GM21381 (cell line): ENCODE measurements around the gene KIF21A.
"Not testable (repeated sequence)": the region's sequence is repeated elsewhere in the genome, so short reads cannot be mapped to it uniquely, and the experiment has no call there.

Experiments
- ATAC-seq: cut with Tn5 transposase; IDR thresholded peaks from one replicate; pipeline ENCODE4 v1.9.1; 2021; ENCODE audit warnings: mild to moderate bottlenecking, moderate library complexity; ENCODE audit not compliant: unreplicated experiment

KIF21A gene

GRCh38 chr12:39351153-39351552 is 91.8 kb downstream of the KIF21A start:
- no peak for ATAC-seq

DNA sequence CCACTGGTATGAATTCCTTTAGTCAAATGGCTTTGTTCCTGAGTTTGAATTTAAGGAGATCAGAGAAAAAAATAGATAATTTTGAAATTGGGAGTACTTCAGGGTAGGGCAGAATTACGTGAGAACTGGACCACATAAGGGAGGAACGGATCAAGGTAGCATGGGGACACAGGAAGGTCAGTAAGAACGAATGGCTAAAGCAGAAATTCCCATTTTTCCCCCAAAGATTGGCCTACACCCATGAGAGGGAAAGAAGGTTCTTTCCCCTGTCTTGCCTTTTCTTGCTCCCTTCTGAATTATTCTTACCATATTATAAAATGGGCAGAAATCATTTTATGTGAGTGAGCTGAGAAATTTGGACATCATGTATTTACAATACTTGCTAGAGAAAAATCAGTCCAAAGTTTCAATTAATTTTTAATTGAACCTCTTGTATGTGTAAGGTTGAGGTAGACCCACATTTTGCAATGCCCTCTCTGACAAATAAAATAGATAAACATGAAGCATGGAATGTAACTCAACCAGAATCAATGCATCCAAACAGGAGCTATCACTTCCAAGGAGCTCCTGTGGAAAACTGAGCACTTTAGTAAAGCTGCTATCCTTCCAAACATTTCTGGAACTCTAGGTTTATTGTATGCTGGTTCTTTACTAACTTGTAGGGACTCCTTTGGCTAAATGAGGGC is 93.8 kb downstream of the KIF21A start:
- no peak for ATAC-seq

DNA sequence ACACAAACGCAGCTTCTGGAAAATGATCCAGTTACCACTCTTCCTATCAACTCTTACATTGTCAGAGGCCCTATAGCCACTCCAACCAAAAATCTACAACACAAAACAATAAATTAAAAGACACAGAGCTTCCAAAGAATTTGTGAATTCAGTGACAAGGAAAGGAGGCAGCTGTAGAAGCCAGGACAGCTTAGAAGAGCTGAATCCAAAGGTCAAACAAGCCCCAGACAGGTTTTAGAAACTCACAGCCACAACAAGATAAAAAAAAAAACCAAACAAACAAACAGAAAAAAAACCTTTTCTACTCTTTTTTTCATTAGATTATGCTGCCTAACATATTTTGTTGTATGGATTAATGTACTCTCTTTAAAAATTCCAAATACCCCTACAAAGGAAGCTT is 94.4 kb downstream of the KIF21A start:
- ATAC-seq, result no peak

GRCh38 chr12:39344926-39345325 is 98.0 kb downstream of the KIF21A start:
- no peak for ATAC-seq

GRCh38 chr12:39343665-39344064 is 99.3 kb downstream of the KIF21A start:
- ATAC-seq, result no peak

- ATAC-seq, result no peak
Measured at GRCh38 chr12:39341761-39342160, 101.2 kb downstream of the KIF21A start.

DNA sequence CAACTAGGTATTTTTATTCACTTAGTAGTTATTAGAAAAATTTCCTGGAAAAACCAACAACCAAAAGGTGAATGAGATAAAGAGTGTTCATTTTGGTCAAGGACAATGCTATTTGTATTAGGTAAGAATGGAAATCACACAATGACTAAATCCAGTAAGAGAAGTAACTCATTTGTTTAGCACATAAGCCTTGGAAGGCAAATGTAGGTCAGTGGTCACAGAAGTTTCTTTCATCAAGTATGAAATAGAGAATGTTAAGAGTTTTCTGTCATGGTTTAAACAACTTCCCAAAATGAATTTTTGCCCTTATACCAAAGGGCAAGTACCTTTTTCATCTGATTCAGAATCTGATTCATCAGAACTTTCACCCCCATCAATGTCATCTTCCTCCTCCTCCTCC is 101.7 kb downstream of the KIF21A start:
- ATAC-seq, result no peak

- no peak for ATAC-seq
Measured at GRCh38 chr12:39332661-39333175, 110.2 kb downstream of the KIF21A start.

DNA sequence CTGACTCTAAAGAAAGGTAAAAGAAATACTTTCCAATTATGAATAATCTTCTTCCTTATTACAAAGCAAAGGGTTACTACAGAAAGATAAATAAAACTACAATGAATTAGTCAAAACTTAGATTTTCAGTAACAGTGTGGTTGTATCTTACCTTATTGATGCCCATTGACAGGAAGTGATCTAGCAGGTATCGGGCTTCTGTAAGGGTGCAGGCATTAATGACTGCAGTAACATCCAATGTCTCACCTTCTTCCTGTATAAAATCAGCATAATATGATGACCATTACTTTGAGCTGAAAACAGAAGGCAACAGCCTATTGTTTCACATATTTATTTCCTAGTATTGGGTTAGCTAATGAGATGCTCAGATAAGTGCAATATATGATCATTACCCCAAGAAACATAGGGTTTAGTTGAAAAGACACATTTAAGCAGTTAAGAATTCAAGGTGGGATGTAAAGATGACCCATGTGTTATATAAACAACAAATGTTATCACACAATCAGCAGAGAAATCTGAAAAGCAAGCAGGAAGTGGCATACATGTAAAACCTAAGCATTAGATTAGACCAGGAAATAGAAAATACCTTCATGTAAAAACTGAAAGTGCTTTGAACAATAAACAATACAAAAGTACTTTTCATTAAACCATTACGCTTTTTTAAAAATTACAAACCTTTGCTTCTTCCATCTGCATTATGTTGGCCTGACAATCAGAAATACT is 111.2 kb downstream of the KIF21A start:
- ATAC-seq, result no peak

DNA sequence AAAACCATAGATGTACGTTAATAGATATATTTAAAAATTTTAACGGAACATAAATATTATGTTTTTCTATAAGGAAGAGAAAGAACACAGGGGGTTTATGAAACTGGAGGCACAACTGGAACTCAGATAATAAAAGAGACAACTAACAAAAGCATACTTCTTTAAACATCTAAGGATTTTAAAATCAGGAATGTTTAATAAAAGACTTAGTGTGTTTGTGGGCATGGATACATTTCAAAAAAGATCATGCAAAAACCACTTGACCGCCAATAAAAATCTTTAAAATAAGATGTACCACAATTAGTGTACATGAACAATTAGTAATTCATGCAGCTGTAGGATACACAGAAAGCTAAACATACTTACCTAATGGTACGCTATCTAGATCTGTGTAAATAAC is 113.0 kb downstream of the KIF21A start:
- no peak for ATAC-seq

DNA sequence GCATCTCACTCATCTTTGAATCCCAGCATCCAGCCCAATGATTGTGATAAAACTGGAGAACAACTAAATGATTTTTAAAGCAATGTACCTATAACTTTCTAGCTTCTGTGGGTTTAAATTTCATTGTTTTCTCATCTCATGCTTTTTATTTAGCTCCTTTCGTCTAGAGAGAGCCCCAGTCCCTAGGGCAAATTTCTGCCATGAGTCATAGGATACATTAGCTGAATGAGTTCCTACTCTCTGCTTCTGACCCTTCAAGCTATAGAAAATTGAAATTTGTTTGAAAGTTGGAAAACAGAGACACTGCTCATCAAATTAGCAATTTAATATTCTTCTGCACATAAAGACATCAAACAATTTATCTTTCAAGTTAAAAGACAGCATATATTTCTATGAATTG is 113.9 kb downstream of the KIF21A start:
- no peak for ATAC-seq

DNA sequence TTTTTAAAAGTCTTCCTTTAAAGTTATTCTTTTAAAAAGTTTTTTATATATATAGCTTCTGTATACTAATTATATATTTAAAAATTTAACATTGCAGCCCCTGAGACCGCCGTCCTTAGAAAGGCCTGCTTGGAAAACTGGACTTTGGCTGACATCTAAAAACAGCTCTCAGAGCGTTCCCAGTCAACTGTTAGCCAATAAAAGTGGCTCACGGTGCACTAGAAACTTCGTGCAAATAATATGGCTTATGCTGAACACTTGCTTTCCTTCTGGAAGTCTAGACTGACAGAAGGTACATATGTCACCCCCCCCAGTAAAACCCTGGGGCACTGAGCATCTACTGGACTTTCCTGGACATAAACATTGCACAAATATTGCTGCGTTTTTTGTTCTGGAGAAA is 115.0 kb downstream of the KIF21A start:
- no peak for ATAC-seq

DNA sequence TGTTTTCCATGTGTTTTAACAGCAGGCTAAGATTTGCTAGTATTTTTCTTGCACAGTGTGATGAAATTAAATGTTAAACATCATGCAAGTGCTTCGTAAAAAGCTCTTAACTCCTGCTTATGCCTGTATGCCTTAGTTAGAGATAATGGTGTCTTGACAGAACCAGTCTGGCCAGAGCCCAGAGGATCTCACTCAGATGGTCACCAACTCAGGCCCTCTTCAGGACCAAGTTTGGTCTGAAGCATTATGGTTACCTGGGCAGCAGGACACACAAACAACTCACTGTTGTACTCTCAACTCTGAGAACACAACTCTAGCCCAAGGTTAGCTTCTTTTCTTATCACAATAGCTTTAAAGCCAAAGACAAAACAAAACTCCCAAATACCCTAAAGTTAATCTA is 115.4 kb downstream of the KIF21A start:
- ATAC-seq, result no peak

- no peak for ATAC-seq
Measured at GRCh38 chr12:39319180-39319579, 123.7 kb downstream of the KIF21A start.

- no peak for ATAC-seq
Measured at GRCh38 chr12:39314547-39314946, 128.4 kb downstream of the KIF21A start.

DNA sequence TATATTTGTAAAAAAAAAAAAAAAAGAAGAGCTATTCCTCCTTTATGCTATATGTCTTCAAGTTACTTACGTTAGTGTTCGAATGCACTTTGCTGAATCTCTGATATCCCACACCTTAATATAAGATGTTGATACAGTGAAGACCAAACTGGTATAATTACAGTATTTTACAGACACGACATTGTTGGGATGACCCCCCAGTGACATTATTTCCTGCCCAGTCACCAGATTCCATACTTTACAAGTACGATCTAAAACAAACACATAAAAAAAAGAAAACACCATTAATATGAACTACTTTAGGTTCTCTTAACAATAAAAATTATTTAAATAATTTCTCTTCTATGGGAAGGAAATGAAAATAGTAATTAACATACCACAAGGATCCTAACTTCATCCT is 133.4 kb downstream of the KIF21A start:
- no peak for ATAC-seq

GRCh38 chr12:39301422-39301821 is 141.5 kb downstream of the KIF21A start:
- ATAC-seq, result no peak

GRCh38 chr12:39300799-39301198 is 142.1 kb downstream of the KIF21A start:
- no peak for ATAC-seq

GRCh38 chr12:39297891-39298290 is 145.0 kb downstream of the KIF21A start:
- ATAC-seq, result no peak

- no peak for ATAC-seq
Measured at GRCh38 chr12:39296496-39296895, 146.4 kb downstream of the KIF21A start.

GRCh38 chr12:39295593-39295992 is 147.3 kb downstream of the KIF21A start:
- not testable (repeated sequence) for ATAC-seq

DNA sequence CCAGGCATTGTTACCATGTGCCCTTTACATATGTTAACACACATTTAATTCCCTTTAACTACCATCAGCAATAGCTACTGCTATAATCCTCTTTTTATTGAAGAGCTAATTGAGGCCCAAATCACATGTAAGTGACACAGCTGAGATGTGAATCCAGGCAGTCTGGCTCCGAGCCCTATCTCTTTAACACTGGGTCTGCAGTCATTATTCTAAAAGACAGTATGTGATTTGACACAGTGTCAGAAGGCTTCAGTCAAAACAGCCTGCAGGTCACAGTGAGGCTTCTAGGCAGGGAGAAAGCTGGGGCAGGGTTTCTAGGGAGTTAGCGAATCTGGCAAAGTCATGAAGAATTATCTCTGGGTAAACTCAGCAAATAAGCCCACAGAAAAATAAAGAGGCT is 148.2 kb downstream of the KIF21A start:
- ATAC-seq, result no peak
